HEK293T (cell line): ENCODE results near the gene STAG1.
"Not testable (repeated sequence)": the region's sequence is repeated elsewhere in the genome, so short reads cannot be mapped to it uniquely, and the experiment has no call there.

Experiments used
- CTCF ChIA-PET: fragments of 350-600 bp; formaldehyde crosslinking; extraction: SDS; loops from one replicate; lab custom pipeline; 2021; ENCODE audit warnings: antibody characterized with exemption, inconsistent platforms; lab: Yijun Ruan, JAX
- POLR2A ChIA-PET: fragments of 350-600 bp; formaldehyde crosslinking; extraction: SDS; loops from one replicate; lab custom pipeline; 2020; ENCODE audit warnings: antibody characterized with exemption, inconsistent platforms; lab: Yijun Ruan, JAX
- DNase-seq: peaks from one replicate; pipeline ENCODE4 v3.0.0; 2012; ENCODE audit warnings: mixed read lengths; ENCODE audit errors: extremely low spot score
- ARNT ChIP-seq: fragments of 450-650 bp; IDR thresholded peaks from 2 replicates; pipeline ENCODE4 v1.6.1; 2017; ENCODE audit warnings: mild to moderate bottlenecking
- BHLHE40 ChIP-seq: fragments of 450-650 bp; IDR thresholded peaks from 2 replicates; pipeline ENCODE4 v1.6.1; 2016; ENCODE audit warnings: mild to moderate bottlenecking, moderate library complexity, borderline replicate concordance
- CTBP1 ChIP-seq: fragments of 450-650 bp; IDR thresholded peaks from 2 replicates; pipeline ENCODE4 v1.6.1; 2016; ENCODE audit warnings: borderline replicate concordance
- ELF4 ChIP-seq: fragments of 450-650 bp; IDR thresholded peaks from 2 replicates; pipeline ENCODE4 v1.6.1; 2017; ENCODE audit warnings: antibody characterized with exemption
- FOXA1 ChIP-seq: fragments of 450-650 bp; IDR thresholded peaks from 2 replicates; pipeline ENCODE4 v1.6.1; 2016; ENCODE audit warnings: mild to moderate bottlenecking
- FOXK2 ChIP-seq: fragments of 450-650 bp; IDR thresholded peaks from 2 replicates; pipeline ENCODE4 v1.6.1; 2016; ENCODE audit warnings: mild to moderate bottlenecking
- FOXM1 ChIP-seq: fragments of 450-650 bp; IDR thresholded peaks from 2 replicates; pipeline ENCODE4 v1.6.1; 2017; ENCODE audit warnings: mild to moderate bottlenecking, borderline replicate concordance
- HDGF ChIP-seq: fragments of 450-650 bp; IDR thresholded peaks from 2 replicates; pipeline ENCODE4 v1.6.1; 2017; ENCODE audit warnings: antibody characterized with exemption, borderline replicate concordance
- L3MBTL2 ChIP-seq: fragments of 450-650 bp; conservative IDR thresholded peaks from 2 replicates; pipeline ENCODE4 v1.6.1; 2016; ENCODE audit warnings: mild to moderate bottlenecking
- NFRKB ChIP-seq: fragments of 450-650 bp; IDR thresholded peaks from 2 replicates; pipeline ENCODE4 v1.6.1; 2016; ENCODE audit warnings: mild to moderate bottlenecking, moderate library complexity
- SP1 ChIP-seq: fragments of 450-650 bp; IDR thresholded peaks from 2 replicates; pipeline ENCODE4 v1.6.1; 2017
- SUZ12 ChIP-seq: fragments of 450-650 bp; IDR thresholded peaks from 2 replicates; pipeline ENCODE4 v1.6.1; 2016; ENCODE audit warnings: mild to moderate bottlenecking
- TARDBP ChIP-seq: fragments of 450-650 bp; IDR thresholded peaks from 2 replicates; pipeline ENCODE4 v1.6.1; 2016
- ZNF384 ChIP-seq: fragments of 450-650 bp; IDR thresholded peaks from 2 replicates; pipeline ENCODE4 v1.6.1; 2016
- TF ChIP-seq, protein P1 (sequence below): fragments of 450-650 bp; IDR thresholded peaks from 2 replicates; pipeline ENCODE4 v1.6.1; 2016

STAG1 gene

DNA sequence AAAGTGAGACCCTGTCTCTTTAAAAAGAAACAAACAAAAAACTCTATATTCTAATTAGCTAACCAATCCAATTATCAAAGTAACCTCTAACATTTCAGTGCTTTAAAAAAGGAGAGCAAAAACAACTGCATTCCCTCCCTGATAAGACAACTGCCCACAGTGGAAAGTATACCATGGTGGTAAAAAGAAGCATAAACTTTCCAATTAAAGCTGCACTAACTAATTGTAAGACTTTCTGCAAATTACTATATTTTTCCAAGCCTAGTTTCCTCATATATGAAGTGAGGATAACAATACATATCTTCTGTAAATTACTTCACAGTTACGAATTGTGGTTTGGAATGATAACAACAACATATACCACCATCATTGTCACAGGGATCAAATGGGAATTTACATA is 35.5 kb downstream of the STAG1 start:
- no peak for TF ChIP-seq FOXM1
- no peak for TF ChIP-seq SP1
- TF ChIP-seq FOXA1, result no peak
- TF ChIP-seq L3MBTL2, result no peak
- TF ChIP-seq BHLHE40, result no peak
- TF ChIP-seq, protein P1, sequence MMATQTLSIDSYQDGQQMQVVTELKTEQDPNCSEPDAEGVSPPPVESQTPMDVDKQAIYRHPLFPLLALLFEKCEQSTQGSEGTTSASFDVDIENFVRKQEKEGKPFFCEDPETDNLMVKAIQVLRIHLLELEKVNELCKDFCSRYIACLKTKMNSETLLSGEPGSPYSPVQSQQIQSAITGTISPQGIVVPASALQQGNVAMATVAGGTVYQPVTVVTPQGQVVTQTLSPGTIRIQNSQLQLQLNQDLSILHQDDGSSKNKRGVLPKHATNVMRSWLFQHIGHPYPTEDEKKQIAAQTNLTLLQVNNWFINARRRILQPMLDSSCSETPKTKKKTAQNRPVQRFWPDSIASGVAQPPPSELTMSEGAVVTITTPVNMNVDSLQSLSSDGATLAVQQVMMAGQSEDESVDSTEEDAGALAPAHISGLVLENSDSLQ, result no peak
- no peak for TF ChIP-seq HDGF
- TF ChIP-seq TARDBP, result no peak
- TF ChIP-seq ELF4, result no peak
- no peak for TF ChIP-seq CTBP1
- no peak for TF ChIP-seq FOXK2
- no peak for TF ChIP-seq ARNT
- no peak for TF ChIP-seq NFRKB
- no peak for TF ChIP-seq ZNF384
- CTCF ChIA-PET, result interaction anchor here (0.6 kb wide), 1 partner anchor 209 kb away, joined by 3 read pairs; no protein-coding TSS in a partner anchor
- no peak for DNase-seq
- POLR2A ChIA-PET, result no interaction called here

DNA sequence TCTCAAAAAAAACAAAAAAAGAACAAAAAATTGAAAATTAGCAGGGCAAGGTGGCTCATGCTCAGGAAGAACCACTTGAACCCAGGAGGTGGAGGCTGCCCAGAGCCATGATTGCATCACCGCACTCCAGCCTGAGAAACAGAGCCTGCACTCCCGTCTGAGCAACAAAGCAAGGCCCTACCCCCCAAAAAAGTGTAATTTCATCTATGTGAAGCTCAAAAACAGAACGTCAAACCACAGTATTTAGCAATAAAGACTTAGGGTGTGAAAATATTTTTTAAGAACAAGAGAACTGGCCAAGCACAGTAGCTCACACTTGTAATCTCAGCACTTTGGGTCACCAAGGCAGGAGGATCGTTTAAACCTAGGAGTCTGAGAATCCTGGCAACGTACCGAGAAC is 38.2 kb downstream of the STAG1 start:
- ChIA-PET POLR2A (no interaction called here), CTCF (interaction anchor here (0.7 kb wide), 1 partner anchor 182 kb away, joined by 5 read pairs; no protein-coding TSS in a partner anchor)
- TF ChIP-seq ZNF384 (no peak), FOXM1 (no peak)
- DNase-seq, result no peak

DNA sequence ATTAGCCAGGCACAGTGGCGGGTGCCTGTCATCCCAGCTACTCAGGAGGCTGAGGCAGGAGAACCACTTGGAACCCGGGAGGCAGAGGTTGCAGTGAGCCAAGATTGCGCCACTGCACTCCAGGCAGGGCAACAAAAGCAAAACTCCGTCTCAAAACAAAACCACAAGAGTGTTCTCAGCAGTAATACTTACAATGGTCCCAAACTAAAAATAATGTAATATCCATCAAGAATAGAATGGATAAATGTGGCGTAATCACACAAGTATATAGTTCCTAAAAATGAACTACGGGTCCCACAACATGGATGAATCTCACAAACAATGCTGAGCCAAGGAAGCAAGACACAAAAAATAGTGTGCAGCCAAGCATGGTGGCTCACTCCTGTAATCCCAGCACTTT is 39.2 kb downstream of the STAG1 start:
- no peak for TF ChIP-seq ZNF384
- TF ChIP-seq, protein P1, result no peak
- TF ChIP-seq FOXA1, result no peak
- no peak for TF ChIP-seq FOXM1
- POLR2A ChIA-PET, result no interaction called here
- CTCF ChIA-PET, result no interaction called here
- no peak for DNase-seq

- CTCF ChIA-PET, DNase-seq, POLR2A ChIA-PET: not testable (repeated sequence)
These were observed 40.3 kb downstream of the STAG1 start for GRCh38 chr3:136711888-136712287.

- ChIA-PET CTCF (no interaction called here), POLR2A (no interaction called here)
- no peak for TF ChIP-seq FOXK2
- TF ChIP-seq, protein P1, result no peak
- TF ChIP-seq FOXM1, result no peak
- TF ChIP-seq ELF4, result no peak
- TF ChIP-seq NFRKB, result no peak
- no peak for TF ChIP-seq ARNT
- TF ChIP-seq SP1, result no peak
- TF ChIP-seq TARDBP, result no peak
- no peak for TF ChIP-seq FOXA1
- TF ChIP-seq L3MBTL2, result no peak
- DNase-seq, result no peak
These were observed 40.9 kb downstream of the STAG1 start for GRCh38 chr3:136711277-136711676.

GRCh38 chr3:136709775-136710174 is 42.4 kb downstream of the STAG1 start:
- CTCF ChIA-PET, POLR2A ChIA-PET, DNase-seq: not testable (repeated sequence)

DNA sequence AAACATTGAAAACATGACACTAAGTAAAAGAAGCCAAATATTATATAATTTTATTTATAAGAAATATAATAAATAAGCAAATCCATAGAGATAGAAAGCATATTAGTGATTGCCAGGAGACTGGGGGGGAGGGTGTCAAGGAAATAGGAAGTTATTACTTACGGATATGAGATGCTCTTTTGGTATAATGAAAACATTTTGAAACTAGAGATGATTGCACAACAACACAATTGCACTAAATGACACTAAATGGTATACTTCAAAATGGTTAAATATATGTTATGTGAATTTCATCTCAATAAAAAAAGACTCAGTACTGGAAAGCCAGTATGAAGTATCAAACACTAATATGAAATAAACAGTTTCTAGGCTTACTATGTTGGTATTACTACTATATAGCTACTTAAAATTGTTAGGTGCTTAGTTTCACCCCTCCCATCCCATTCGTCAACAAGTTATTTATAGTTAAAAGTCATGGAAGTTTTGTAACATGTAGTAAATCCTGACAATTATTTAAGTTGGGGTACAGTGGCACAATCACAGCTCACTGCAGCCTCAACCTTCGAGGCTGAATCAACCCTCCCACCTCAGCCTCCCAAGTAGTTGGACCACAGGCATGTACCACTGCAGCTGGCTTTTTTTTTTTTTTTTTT is 43.7 kb downstream of the STAG1 start:
- ChIA-PET CTCF (no interaction called here), POLR2A (no interaction called here)
- no peak for DNase-seq
- TF ChIP-seq FOXK2, result no peak
- no peak for TF ChIP-seq L3MBTL2
- no peak for TF ChIP-seq BHLHE40
- no peak for TF ChIP-seq SP1
- TF ChIP-seq ELF4, result no peak
- TF ChIP-seq, protein P1, result no peak
- TF ChIP-seq SUZ12, result no peak
- TF ChIP-seq ZNF384, result no peak
- TF ChIP-seq NFRKB, result no peak
- TF ChIP-seq TARDBP, result no peak
- TF ChIP-seq FOXM1, result no peak
- no peak for TF ChIP-seq FOXA1
